Activated CD4-positive, alpha-beta T cell treated with anti-CD3 and anti-CD28 coated beads, Interleukin-2, amount 10 ng/mL, durations not matched to agents 7 days and 5 days (primary cell): ENCODE results near the gene ADAM20. TPM values are rescaled to one million over a fixed set of nuclear protein-coding genes. Genes with fewer than 3 reads are reported as not detected.

Experiments
- CTCF ChIA-PET: fragments of 350-600 bp; sonication (Branson Sonifier 250); formaldehyde crosslinking; loops from one replicate; lab custom pipeline; 2021; ENCODE audit warnings: antibody characterized with exemption; lab: Charles Lee
- POLR2A ChIA-PET: fragments of 350-600 bp; sonication (Branson Sonifier 250); formaldehyde crosslinking; loops from one replicate; lab custom pipeline; 2021; ENCODE audit warnings: antibody characterized with exemption; lab: Charles Lee
- DNase-seq: peaks from one replicate; pipeline ENCODE4 v3.0.0-alpha.2; 2020
- H3K27ac Mint-ChIP-seq: one replicate; pipeline ENCODE4 v1.8.0; 2021; ENCODE audit warnings: mild to moderate bottlenecking, moderate library complexity, mixed read lengths
- H3K27me3 Mint-ChIP-seq: one replicate; pipeline ENCODE4 v1.8.0; 2021; ENCODE audit warnings: mixed read lengths
- H3K36me3 Mint-ChIP-seq: one replicate; pipeline ENCODE4 v1.8.0; 2021; ENCODE audit warnings: low read depth, mixed read lengths
- H3K4me1 Mint-ChIP-seq: one replicate; pipeline ENCODE4 v1.8.0; 2021; ENCODE audit warnings: mixed read lengths
- H3K4me3 Mint-ChIP-seq: one replicate; pipeline ENCODE4 v1.8.0; 2021; ENCODE audit warnings: mild to moderate bottlenecking, moderate library complexity, mixed read lengths
- H3K9me3 Mint-ChIP-seq: one replicate; pipeline ENCODE4 v1.8.0; 2021; ENCODE audit warnings: mixed read lengths
- total RNA-seq, 2 experiments: library from RNA; stranded (reverse); gene quantifications; one replicate each; pipeline ENCODE4 v1.2.3, GENCODE V29; 2021

ADAM20 gene
- total RNA-seq = under 1 TPM; 0.15 to 0.17 TPM

DNA sequence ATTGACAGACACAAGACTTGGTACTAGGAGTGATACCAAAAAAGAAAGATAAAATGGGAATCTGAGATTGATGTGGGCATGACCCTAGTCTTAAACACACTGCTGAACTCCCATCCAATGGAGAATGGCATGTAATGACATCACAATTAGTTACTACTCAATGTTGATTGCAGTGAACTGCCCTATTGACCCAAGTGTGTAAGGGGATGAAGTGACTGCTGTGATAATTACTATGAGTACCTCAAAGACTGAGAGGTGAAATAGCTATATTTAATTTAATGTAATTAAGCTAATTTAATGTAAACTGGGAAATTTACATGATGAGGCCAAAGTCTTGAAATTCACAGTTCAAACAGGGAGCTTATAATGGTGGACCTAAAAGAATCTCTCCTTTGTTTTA is at the start of gene ADAM20:
TSS of gene ADAM20 (minus strand) at position 101 of the 400 bp plus-strand sequence. CDS start 10,247 bp downstream, outside the sequence.
- POLR2A ChIA-PET = no interaction called here
- Mint-ChIP-seq H3K27me3 (no peaks in the 10 kb centered on the region), H3K36me3 (peaks cover 8% of the 10 kb centered on the region), H3K27ac (no peak within 1 kb of the TSS), H3K4me3 (no peak within 1 kb of the TSS), H3K4me1 (peaks cover 14% of the 10 kb centered on the region), H3K9me3 (peaks cover 8% of the 10 kb centered on the region)
- no peak for DNase-seq
- CTCF ChIA-PET = no interaction called here

DNA sequence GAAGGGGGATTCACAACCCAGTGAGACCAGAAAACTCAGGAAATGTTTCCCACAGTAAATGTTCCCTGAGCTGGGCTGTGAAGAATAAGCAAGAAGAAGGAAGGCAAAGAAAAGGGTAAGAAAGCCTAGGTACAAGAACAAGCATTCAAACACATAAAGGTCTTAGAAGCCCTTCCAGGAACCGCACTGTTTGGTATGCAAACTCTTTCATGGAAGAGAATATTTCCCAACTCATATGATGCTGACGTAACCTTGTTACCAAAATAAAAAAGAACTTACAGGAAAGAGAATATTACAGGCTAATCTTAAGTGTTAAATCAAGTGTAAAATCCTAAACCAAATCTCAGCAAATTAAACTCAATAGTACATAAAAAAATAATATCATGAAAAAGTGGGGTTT is 42.1 kb upstream of the ADAM20 start:
- no peak for DNase-seq
- ChIA-PET CTCF (no interaction called here), POLR2A (no interaction called here)
- Mint-ChIP-seq H3K36me3 (peaks cover 38% of the 10 kb centered on the region), H3K4me1 (no peaks in the 10 kb centered on the region), H3K4me3 (no peak overlapping the region), H3K27me3 (no peaks in the 10 kb centered on the region), H3K27ac (no peak overlapping the region), H3K9me3 (peaks cover 2% of the 10 kb centered on the region)

DNA sequence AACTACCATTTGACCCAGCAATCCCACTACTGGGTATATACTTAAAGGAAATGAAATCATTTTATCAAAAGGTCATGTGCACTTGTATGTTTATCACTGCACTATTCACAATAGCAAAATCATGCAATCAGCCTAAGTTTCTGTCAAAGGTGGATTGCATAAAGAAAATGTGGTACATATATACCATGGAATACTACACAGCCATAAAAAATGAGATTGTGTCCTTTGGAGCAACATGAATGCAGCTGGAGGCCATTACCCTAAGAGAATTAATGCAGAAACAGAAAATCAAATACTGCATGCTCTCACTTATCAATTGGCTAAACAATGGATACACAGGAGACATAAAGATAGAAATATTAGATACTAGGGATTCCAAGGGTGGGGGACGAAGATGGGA is 38.2 kb upstream of the ADAM20 start:
- Mint-ChIP-seq H3K27ac (no peak overlapping the region), H3K9me3 (peaks cover 2% of the 10 kb centered on the region), H3K4me1 (peaks cover under 1% of the 10 kb centered on the region), H3K4me3 (no peak overlapping the region), H3K27me3 (no peaks in the 10 kb centered on the region), H3K36me3 (peaks cover 23% of the 10 kb centered on the region)
- ChIA-PET POLR2A (interaction anchor here (0.6 kb wide), 1 partner anchor 236 kb away, joined by 3 read pairs; the partner anchor contains the start of gene MAP3K9), CTCF (no interaction called here)
- DNase-seq = no peak

DNA sequence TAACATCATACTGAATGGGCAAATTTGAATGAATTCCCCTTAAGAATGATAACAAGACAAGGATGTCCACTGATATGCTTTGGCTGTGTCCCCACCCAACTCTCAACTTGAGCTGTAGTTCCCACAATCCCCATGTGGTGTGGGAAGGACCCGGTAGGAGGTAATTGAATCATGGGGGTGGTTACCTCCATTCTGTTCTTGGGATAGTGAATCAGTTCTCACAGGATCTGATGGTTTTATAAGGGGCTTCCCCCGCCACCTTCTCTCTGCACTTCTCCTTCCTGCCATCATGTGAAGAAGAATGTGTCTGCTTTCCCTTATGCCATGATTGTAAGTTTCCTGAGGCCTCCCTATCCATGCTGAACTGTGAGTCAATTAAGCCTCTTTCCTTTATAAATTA is 36.3 kb upstream of the ADAM20 start:
- Mint-ChIP-seq H3K4me3 (no peak overlapping the region), H3K27ac (no peak overlapping the region), H3K27me3 (no peaks in the 10 kb centered on the region), H3K4me1 (peaks cover 2% of the 10 kb centered on the region), H3K36me3 (peaks cover 33% of the 10 kb centered on the region), H3K9me3 (peaks cover 4% of the 10 kb centered on the region)
- no peak for DNase-seq
- POLR2A ChIA-PET = no interaction called here
- CTCF ChIA-PET = no interaction called here

DNA sequence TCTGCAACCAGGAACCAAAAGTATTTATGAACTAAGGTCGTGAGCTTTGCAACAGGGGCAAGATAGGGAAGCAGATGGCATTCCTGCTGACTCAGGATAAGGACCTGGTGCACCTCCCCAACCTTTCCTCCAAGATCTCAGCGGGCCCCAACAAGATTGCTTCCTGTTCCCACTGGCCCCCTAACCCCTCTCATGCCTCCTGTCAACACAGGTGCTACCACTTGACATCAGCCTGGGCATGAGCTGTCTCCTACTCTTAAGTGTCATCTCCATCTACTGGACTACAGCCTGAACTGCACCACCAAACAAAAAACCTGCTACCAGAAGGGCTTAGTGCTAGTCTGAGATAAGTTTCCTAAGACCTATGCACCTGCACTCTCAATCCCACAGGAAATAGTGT is 33.0 kb upstream of the ADAM20 start:
- Mint-ChIP-seq H3K4me3 (no peak overlapping the region), H3K9me3 (peaks cover 13% of the 10 kb centered on the region), H3K36me3 (peaks cover 43% of the 10 kb centered on the region), H3K4me1 (peaks cover 2% of the 10 kb centered on the region), H3K27me3 (no peaks in the 10 kb centered on the region), H3K27ac (no peak overlapping the region)
- DNase-seq = peak; percentile 39
- POLR2A ChIA-PET = interaction anchor here (0.7 kb wide), 1 partner anchor 752 kb away, joined by 3 read pairs; no protein-coding TSS in a partner anchor
- CTCF ChIA-PET = interaction anchor here (0.6 to 1.9 kb wide), 5 partner anchors 10 to 379 kb away, joined by 3 to 9 read pairs (median 3); partner anchors contain the start of gene SLC8A3

DNA sequence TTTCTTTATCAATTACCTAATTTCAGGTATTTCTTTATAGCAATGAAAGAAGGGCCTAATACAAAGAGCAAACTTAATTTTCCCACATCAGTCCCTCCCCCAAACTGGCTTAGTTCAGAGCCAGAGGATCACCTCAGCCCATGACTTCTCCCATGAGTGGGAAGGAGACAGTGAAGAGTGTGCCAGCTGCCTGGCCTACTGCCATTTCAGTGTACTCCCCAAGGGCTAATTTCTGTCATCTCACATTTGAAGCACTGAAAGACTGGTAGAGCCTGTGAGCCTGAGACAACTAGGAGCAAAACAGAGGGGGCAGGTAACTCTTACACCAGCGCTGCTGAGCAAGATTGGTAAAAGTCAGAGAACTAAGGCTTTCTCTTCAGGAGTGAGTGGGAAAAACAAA is 29.1 kb upstream of the ADAM20 start:
- Mint-ChIP-seq H3K4me3 (no peak overlapping the region), H3K27me3 (no peaks in the 10 kb centered on the region), H3K4me1 (peaks cover 2% of the 10 kb centered on the region), H3K27ac (no peak overlapping the region), H3K36me3 (peaks cover 58% of the 10 kb centered on the region), H3K9me3 (peaks cover 26% of the 10 kb centered on the region)
- POLR2A ChIA-PET = no interaction called here
- CTCF ChIA-PET = interaction anchor here (0.6 to 0.7 kb wide), 2 partner anchors 11 to 24 kb away, joined by 4 to 5 read pairs; no protein-coding TSS in a partner anchor
- DNase-seq = no peak

DNA sequence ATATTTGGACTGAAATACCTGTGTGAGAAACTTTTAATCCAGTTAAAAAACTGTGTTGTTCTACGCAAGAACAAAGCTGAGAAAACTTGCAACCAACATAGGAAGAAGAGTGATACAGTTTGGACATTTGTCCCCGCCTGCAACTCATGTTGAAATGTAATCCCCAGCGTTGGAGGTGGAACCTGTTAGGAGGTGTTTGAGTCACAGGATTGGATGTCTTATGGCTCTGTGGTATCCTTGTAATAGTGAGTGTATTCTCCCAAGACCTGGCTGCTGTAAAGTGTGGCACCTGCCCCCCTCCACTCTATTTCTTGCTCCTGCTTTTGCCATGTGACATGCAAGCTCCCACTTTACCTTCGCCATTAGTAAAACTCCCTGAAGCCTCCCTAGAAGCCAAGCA is 28.6 kb upstream of the ADAM20 start:
- H3K27ac Mint-ChIP-seq = no peak overlapping the region
- peaks cover 58% of the 10 kb centered on the region for H3K36me3 Mint-ChIP-seq
- H3K9me3 Mint-ChIP-seq = peaks cover 26% of the 10 kb centered on the region
- no peaks in the 10 kb centered on the region for H3K27me3 Mint-ChIP-seq
- peaks cover 2% of the 10 kb centered on the region for H3K4me1 Mint-ChIP-seq
- POLR2A ChIA-PET = no interaction called here
- CTCF ChIA-PET = no interaction called here
- DNase-seq = no peak
- H3K4me3 Mint-ChIP-seq = no peak overlapping the region

DNA sequence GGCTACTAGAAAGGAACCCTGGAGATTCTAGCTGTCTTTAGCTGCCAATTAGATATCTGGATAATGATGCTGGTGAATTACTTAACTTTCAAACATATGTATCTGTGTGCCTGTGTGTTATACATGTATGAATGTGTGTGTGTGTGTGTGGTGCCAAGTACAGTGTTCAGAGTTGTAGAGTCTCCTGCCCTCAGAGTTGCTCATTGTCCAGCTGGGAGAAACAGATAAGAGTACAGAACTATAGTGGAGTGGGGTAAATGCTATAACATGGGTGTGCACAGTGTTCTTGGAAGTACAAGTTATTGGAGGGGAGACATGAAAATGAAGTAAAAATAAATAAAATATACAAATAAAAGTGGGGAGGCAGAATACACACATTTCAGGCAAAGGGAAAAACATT is 23.6 kb upstream of the ADAM20 start:
- no peak overlapping the region for H3K4me3 Mint-ChIP-seq
- H3K4me1 Mint-ChIP-seq = peaks cover 4% of the 10 kb centered on the region
- ChIA-PET CTCF (interaction anchor here (2.5 kb wide), 1 partner anchor 10 kb away, joined by 9 read pairs; no protein-coding TSS in a partner anchor), POLR2A (no interaction called here)
- no peaks in the 10 kb centered on the region for H3K27me3 Mint-ChIP-seq
- H3K9me3 Mint-ChIP-seq = peaks cover 21% of the 10 kb centered on the region
- DNase-seq = no peak
- peaks cover 28% of the 10 kb centered on the region for H3K36me3 Mint-ChIP-seq
- no peak overlapping the region for H3K27ac Mint-ChIP-seq

DNA sequence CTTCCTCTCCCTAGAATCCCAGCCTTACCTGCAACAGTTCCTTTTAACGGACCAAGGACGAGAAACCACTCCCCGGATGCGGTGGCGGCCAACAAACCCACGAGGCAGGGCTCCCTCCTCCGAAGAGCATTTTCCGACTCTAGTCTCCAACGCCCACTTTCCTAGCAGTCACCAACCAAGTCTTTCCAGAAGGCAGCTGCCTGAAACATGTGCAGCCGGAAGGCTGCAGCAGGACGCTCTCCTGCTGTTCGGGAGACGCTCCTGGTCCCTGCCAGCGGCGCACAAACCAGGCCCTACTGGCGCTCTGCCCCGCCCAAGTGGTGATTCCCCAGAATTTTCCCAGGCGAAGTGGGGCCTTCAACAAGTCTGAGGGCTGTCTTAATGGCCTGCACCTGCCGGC is 21.1 kb upstream of the ADAM20 start:
- ChIA-PET POLR2A (no interaction called here), CTCF (interaction anchor here (1.2 kb wide), 1 partner anchor 12 kb away, joined by 3 read pairs; no protein-coding TSS in a partner anchor)
- peaks cover 4% of the 10 kb centered on the region for H3K4me1 Mint-ChIP-seq
- no peak overlapping the region for H3K27ac Mint-ChIP-seq
- no peak overlapping the region for H3K4me3 Mint-ChIP-seq
- H3K9me3 Mint-ChIP-seq = peaks cover 9% of the 10 kb centered on the region
- H3K36me3 Mint-ChIP-seq = peaks cover 5% of the 10 kb centered on the region
- DNase-seq = peak; percentile 9
- H3K27me3 Mint-ChIP-seq = no peaks in the 10 kb centered on the region

DNA sequence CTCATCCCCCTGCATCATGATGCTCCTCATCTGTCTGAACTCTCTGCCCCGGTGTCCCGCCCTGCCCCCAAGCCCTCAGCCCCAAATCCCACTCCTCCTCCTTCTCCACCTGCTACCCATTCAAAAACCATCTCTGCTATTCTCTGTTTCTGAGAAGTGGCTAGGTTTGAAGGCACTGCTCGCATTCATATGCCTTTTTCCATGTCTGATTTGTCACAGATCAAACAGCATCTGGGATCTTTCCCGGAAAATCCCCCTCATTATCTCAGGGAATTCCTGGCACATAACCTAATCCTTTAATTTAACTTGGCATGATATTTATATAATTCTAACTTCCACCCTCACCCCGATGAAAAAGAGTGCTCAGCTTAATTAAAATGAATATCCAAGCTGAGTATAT is 3.3 kb upstream of the ADAM20 start:
- Mint-ChIP-seq H3K36me3 (peaks cover 5% of the 10 kb centered on the region), H3K4me1 (peaks cover 17% of the 10 kb centered on the region), H3K9me3 (peaks cover 6% of the 10 kb centered on the region), H3K27me3 (no peaks in the 10 kb centered on the region), H3K4me3 (no peak overlapping the region), H3K27ac (no peak overlapping the region)
- DNase-seq = no peak
- ChIA-PET POLR2A (no interaction called here), CTCF (no interaction called here)

DNA sequence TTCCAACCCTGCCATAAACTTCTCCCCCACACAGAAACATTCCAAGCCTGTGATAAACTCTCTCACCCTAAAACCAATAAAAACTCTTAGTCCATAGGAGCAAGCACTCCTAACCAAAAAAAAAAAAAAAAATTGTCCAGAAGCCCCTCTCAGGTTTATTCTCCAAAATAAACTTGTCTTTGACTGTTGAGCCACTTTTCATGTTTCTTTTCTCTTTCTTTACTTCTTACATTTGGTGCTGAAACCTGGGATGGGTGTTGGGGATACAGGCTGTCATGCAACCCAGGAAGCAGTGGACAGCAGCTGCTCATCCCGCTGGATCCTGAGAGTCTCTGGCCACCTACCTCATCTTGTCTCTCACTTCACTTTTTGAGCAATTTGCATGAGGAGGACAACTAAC is 2.0 kb upstream of the ADAM20 start:
- DNase-seq = no peak
- ChIA-PET POLR2A (no interaction called here), CTCF (no interaction called here)
- no peak overlapping the region for H3K27ac Mint-ChIP-seq
- H3K4me1 Mint-ChIP-seq = peaks cover 17% of the 10 kb centered on the region
- peaks cover 8% of the 10 kb centered on the region for H3K36me3 Mint-ChIP-seq
- H3K9me3 Mint-ChIP-seq = peaks cover 8% of the 10 kb centered on the region
- no peak overlapping the region for H3K4me3 Mint-ChIP-seq
- no peaks in the 10 kb centered on the region for H3K27me3 Mint-ChIP-seq

DNA sequence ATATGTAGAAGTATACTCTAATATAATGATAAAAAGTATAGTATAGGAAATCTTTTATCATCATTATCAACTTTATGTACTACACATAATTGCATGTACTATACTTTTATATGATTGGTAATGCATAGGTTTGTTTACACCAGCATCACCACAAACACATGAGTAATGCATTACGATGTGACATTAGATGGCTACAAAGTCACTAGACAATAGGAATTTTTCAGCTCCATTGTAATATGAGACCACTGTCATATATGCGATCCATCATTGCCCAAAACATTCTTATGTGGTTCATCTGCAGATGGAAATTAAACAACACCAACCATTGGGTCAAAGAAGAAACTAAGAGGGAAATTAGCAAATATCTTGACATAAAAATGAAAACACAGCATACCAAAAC is 4.4 kb downstream of the ADAM20 start:
- Mint-ChIP-seq H3K4me3 (no peak overlapping the region), H3K27me3 (no peaks in the 10 kb centered on the region), H3K9me3 (peaks cover 4% of the 10 kb centered on the region), H3K36me3 (peaks cover 8% of the 10 kb centered on the region), H3K27ac (no peak overlapping the region), H3K4me1 (no peaks in the 10 kb centered on the region)
- no peak for DNase-seq
- ChIA-PET POLR2A (no interaction called here), CTCF (interaction anchor here (0.6 kb wide), 1 partner anchor 27 kb away, joined by 4 read pairs; no protein-coding TSS in a partner anchor)

DNA sequence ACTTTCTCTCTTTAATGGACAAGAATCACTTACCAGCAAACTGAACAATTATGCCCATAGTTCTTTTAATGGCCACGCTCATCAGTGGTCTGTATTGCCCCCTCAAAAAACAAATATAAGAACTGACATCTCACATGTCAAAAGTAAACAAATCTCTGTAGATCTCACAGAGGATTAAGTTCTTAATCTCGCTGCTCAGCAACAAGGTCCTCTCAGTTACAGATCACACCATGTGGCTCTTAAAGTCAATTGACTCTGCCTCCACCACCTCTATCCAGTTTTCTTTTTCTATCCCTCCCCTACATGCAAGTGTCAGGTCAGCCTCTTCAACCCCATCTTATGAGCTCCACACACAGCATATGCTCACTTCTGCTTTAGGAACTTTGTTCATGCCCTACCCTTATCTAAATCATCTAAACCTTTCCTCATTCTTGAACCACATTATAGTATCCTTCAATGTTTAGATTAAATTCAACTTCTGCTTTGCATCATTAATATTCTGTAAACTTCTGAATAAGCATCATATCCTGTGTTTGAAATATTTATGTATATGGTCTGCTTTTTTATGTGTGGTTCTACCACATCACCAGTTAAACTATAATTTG is 7.2 kb downstream of the ADAM20 start:
- peaks cover 6% of the 10 kb centered on the region for H3K9me3 Mint-ChIP-seq
- H3K4me1 Mint-ChIP-seq = no peaks in the 10 kb centered on the region
- no peak for DNase-seq
- no peaks in the 10 kb centered on the region for H3K36me3 Mint-ChIP-seq
- H3K27ac Mint-ChIP-seq = no peak overlapping the region
- ChIA-PET CTCF (no interaction called here), POLR2A (no interaction called here)
- H3K27me3 Mint-ChIP-seq = no peaks in the 10 kb centered on the region
- H3K4me3 Mint-ChIP-seq = no peak overlapping the region
